Measurements from ENCODE around the gene TMEM86B. TPM values are rescaled to one million over a fixed set of nuclear protein-coding genes. Genes with fewer than 3 reads are reported as not detected.

TMEM86B gene
- total RNA-seq, 4 donors from 2014 or later: 1.6 to 5.8 (median 2.9) TPM

DNA sequence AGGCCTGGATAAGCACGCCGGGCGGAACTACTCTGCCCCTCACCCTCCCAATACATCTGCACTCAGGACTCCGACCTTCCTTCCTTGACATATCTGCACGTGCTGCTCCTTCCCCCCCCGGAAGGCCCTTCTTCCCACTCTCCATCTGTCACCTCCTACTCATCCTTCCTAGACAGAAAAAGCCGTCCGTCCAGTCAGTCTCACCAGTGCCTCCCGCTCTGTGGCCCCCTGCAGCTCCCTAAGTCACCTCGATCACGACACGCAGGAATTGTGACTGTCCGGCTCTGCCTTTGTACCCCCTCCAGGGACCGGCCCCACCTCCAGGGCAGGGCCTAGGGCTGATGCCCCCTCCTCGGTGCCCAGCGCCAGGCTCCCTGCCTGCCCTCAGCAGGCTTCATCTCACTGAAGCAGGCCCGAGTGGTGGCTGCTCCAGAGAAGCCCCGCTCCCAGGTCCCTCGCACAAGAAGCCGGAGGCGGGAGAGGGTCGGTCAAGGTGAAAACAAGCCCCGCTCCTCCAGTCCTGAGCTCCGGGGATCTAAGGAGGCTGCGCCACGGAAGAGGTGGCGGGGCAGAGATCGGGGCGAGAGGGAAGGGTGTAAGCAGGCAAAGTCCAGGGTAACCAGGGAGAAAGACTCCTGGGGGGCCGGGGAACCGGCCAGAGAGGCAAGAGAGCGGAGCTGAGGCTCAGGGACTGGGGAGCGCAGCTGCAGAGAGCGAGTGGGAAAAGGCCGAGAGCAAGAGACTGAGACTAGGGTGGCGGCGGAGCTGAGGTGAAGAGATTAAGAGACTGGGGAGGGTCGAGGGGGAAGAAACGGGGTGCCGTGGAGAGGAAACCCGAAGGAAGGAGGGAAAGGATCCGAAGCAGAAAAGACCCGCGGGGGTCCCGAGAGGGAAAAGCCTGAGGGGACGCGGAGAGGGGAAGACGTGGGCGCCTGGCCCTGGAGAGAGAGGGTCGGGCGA lies 29.2 kb upstream of the TMEM86B start:
- H3K9me3 ChIP-seq: no peaks in the 10 kb centered on the region
- H3K27ac ChIP-seq: peak overlapping the region; percentile 21 to 52 (median 44)
- intact Hi-C loops (cut with DNase I): no loop called here
- TF ChIP-seq, protein P1, sequence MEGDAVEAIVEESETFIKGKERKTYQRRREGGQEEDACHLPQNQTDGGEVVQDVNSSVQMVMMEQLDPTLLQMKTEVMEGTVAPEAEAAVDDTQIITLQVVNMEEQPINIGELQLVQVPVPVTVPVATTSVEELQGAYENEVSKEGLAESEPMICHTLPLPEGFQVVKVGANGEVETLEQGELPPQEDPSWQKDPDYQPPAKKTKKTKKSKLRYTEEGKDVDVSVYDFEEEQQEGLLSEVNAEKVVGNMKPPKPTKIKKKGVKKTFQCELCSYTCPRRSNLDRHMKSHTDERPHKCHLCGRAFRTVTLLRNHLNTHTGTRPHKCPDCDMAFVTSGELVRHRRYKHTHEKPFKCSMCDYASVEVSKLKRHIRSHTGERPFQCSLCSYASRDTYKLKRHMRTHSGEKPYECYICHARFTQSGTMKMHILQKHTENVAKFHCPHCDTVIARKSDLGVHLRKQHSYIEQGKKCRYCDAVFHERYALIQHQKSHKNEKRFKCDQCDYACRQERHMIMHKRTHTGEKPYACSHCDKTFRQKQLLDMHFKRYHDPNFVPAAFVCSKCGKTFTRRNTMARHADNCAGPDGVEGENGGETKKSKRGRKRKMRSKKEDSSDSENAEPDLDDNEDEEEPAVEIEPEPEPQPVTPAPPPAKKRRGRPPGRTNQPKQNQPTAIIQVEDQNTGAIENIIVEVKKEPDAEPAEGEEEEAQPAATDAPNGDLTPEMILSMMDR (IDR thresholded peaks at IDR 0.05): no peak
- DNase-seq: peak; percentile 11 to 28
- H3K4me1 ChIP-seq: peaks cover 49 to 57% of the 10 kb centered on the region in 2 donors
- no peaks in the 10 kb centered on the region for H3K27me3 ChIP-seq
- H3K36me3 ChIP-seq: no peaks in the 10 kb centered on the region
- peak overlapping the region; percentile 88 to 93 (median 91) for H3K4me3 ChIP-seq (replicated peaks in 1 of 3)
- 3 to 4% methylated on average over 46 to 48 of the region's 51 CpGs for WGBS, 2 donors

- peak; percentile 70 to 79 for DNase-seq
- H3K4me3 ChIP-seq (replicated peaks in 1 of 3): peak overlapping the region; percentile 88 to 93 (median 91)
- peaks cover 49 to 66% of the 10 kb centered on the region in 2 donors for H3K4me1 ChIP-seq
- intact Hi-C loops (cut with DNase I): no loop called here
- H3K27me3 ChIP-seq: no peaks in the 10 kb centered on the region
- 36 to 40% methylated on average over 22 of the region's 22 CpGs for WGBS, 2 donors
- TF ChIP-seq, protein P1 (IDR thresholded peaks at IDR 0.05): no peak
- no peak for TF ChIP-seq POLR2A (IDR thresholded peaks at IDR 0.05)
- H3K9me3 ChIP-seq: no peaks in the 10 kb centered on the region
- no peaks in the 10 kb centered on the region for H3K36me3 ChIP-seq
- peak overlapping the region; percentile 44 to 52 (median 52) for H3K27ac ChIP-seq
These were observed 28.2 kb upstream of the TMEM86B start for GRCh38 chr19:55256562-55257460.

DNA sequence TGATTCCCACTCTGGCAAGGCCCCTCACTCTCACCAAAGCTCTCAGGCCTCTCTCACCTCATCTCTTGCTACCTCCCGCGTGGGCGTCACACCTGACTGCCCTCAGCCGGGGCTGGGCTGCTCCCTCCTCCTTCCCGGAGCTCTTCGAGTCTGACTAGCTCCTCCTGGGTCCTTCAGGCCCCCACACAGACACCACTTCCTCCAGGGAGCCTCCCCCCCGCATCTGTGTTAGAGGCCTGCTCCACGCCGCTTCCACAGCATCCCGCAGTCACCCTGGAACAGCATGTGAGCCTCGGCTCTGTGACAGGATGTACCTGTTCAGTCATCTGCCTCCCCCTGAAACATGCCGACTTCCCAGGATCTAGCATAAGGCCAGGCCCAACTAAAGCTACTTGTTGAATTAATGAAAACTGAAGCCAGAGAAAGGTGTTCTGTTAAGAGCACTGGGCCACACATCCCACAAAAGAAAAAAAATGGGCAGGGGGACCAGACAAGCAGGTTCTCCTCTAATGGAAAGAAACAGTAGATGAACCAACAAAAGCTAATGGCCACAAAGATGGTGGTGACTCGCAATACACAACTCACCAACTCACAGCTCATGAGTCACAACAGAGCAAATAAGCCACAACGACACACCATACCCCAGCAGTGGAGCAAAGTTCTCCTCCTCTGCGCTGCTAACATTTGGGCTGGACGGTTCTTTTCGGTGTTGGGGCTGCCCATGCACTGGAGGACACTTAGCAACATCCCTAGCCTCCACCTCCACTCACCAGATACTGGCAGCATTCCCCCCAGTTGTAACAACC lies 27.3 kb upstream of the TMEM86B start:
- no peak for TF ChIP-seq POLR2A (IDR thresholded peaks at IDR 0.05)
- TF ChIP-seq, protein P1 (IDR thresholded peaks at IDR 0.05): no peak
- peak; percentile 80 to 88 for DNase-seq
- H3K27me3 ChIP-seq: no peaks in the 10 kb centered on the region
- WGBS, 2 donors: 39 to 57% methylated on average over 17 of the region's 17 CpGs
- intact Hi-C loops (cut with DNase I): no loop called here
- H3K36me3 ChIP-seq: no peaks in the 10 kb centered on the region
- H3K27ac ChIP-seq: peak overlapping the region; percentile 40 to 52 (median 45)
- H3K9me3 ChIP-seq: no peaks in the 10 kb centered on the region
- H3K4me1 ChIP-seq: peaks cover 49 to 75% of the 10 kb centered on the region in 2 donors
- no peak overlapping the region for H3K4me3 ChIP-seq (replicated peaks in 1 of 3)

DNA sequence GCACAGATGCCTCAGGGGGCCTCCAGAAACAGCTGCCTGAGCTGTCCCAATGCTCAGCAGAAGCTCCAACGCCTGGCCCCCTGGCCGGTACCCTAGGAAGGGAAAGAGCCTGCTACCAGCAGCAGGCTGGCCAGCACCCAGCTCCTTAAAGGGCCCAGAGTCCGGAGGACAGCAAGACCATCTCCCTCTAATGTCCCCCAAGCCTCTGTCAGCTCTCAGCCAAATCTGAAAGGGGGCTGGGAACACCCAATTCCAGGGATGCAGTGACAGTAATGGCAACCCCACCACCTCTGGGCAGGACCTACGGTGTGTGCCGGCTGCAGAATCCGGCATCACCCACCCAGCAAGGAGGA lies 26.0 kb upstream of the TMEM86B start:
- H3K4me1 ChIP-seq: peaks cover 49 to 78% of the 10 kb centered on the region in 2 donors
- WGBS, 2 donors: 47 to 78% methylated on average over 5 to 6 of the region's 6 CpGs
- TF ChIP-seq, protein P1 (IDR thresholded peaks at IDR 0.05): no peak
- no peak for TF ChIP-seq POLR2A (IDR thresholded peaks at IDR 0.05)

More for the DNA sequence above, 26.0 kb upstream of the TMEM86B start:
- no peaks in the 10 kb centered on the region for H3K9me3 ChIP-seq
- H3K4me3 ChIP-seq (replicated peaks in 1 of 3): no peak overlapping the region
- H3K27me3 ChIP-seq: no peaks in the 10 kb centered on the region
- intact Hi-C loops (cut with DNase I): no loop called here
- H3K36me3 ChIP-seq: no peaks in the 10 kb centered on the region
- DNase-seq: peak in 1 of 2 donors; percentile 14
- peak overlapping the region in 2 of 3 donors; percentile 22 to 23 for H3K27ac ChIP-seq

Measured in thyroid gland (tissue), 4 donors.